NCI-H2171 treated with DMSO at 0.1 percent for 48 hours (cell line): ENCODE data around the gene FRS2.
A peak's percentile ranks its signal among the peaks of the same experiment; 100 is the strongest.
"Not testable (repeated sequence)": the region's sequence is repeated elsewhere in the genome, so short reads cannot be mapped to it uniquely, and the experiment has no call there.

Experiments used
- DNase-seq: peaks from one replicate; lab custom pipeline; 2025; lab: John Stamatoyannopoulos, UW

The FRS2 gene

DNA sequence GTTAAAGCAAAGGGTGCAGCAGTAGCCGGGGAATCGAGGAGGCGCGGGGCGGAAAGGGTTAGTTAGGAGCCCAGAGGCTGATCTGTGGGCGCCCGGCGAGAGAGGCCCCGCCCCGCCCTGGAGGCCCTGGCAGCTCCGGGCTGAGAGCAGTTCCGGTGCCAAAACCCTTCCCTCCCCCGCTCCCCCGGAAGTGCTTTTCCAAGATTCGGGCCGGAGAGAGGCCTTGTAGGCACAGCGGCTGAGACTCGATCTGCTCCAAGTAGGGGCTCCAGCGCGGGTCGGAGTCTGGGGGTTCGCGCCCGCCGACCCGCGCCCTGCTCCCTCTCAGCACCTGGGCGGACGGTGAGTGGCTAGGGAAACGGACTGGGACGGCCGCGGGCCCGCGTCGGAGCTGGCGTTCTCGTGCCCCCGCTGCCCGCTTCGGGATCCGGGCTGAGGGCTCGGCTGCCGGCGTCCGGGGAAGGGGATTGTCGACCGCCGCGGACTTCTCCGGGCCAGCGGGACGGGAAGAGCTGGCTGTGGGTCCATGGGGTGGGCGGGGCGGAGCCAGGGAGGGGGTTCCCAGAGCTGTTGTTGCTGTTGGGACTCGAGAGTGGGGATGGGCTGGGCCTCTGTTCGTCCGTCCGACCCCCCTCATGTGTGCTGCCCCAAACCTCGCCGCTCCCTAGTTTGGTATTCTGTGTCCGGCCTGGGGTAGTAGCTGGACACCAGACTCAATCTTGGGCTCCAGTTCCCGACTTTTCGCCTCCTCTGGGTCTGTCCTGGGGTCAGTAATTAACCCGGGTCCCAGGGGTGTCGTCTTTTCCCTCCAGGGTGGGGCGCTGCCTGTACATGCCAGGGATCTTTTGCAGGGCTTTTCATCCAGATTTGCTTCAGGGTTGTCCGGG, at the start of gene FRS2:
TSS of gene FRS2 (plus strand) at position 200 of the 887 bp plus-strand sequence. CDS start 98,643 bp downstream, outside the sequence.
- DNase-seq: peak; percentile 89

DNA sequence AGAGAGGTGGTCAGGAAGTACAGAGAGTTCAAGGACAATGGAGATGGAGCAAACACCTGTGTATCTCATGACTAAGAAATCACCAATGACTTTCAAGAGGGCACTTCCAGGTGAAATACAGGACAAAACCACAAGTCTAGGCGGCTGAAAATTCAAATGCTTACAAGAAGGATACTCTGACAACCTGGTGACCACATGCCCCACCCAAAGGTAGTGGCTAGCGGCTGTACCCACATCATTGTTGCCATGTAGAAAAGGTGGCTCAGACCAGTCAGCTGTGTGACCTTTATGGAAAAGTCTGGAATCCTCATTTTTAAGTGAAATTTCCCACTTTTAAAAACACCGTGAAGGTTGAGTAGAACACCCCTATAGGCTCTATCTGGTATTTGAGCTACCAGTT, 48.6 kb upstream of the FRS2 start:
- DNase-seq: no peak

GRCh38 chr12:69423037-69423905, 46.9 kb upstream of the FRS2 start:
- no peak for DNase-seq

GRCh38 chr12:69425417-69425816, 44.8 kb upstream of the FRS2 start:
- DNase-seq: no peak

- no peak for DNase-seq
Observed at GRCh38 chr12:69428351-69429073, 41.7 kb upstream of the FRS2 start.

GRCh38 chr12:69430942-69431590, 39.1 kb upstream of the FRS2 start:
- no peak for DNase-seq

DNA sequence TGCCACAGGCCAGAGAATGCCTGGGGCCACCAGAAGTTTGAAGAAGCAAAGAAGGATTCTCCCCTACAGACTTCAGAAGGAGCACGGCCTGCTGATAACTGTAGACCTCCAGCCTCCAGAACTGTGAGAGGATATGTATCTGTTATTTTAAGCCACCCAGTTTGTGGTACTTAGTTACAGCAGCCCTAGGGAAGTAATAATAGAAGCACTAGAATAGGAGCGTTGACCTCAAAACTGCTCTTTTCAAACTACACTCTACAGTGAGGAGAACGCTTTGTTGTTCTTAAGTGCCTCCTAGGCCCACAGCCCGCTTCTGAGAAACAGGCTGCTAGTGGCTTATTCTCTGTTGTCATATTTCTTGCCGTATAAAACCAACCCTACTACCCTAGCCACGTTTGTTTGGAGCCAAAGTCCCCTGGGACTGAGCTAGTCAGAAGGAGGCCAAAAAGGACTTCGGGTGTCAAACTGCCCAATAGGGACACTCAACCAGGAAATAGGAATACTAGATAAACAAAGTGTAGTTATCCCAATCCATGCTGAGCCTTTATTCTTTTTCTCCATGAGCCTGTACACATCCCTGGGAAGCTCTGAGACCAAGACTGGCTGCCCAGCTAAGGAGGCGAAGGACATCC, 38.5 kb upstream of the FRS2 start:
- no peak for DNase-seq

- no peak for DNase-seq
Observed at GRCh38 chr12:69433653-69434052, 36.5 kb upstream of the FRS2 start.

DNA sequence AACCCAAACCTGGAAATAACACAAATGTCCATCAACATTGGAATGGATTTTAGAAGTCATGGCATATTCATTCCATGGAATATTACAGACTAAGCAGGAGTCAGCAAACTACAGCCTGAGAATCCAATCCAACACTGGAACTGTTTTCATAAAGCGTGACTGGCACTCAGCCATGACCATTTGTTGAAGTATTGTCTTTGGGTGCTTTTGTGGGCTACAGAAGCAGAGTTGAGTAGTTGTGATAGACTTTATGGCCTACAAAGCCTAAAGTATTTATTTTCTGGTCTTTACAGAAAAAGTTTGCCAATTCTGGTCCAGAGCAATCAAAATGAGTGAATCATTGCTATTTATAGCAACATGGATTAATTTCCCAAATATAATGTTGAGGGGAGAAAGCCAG, 34.5 kb upstream of the FRS2 start:
- DNase-seq: no peak

DNA sequence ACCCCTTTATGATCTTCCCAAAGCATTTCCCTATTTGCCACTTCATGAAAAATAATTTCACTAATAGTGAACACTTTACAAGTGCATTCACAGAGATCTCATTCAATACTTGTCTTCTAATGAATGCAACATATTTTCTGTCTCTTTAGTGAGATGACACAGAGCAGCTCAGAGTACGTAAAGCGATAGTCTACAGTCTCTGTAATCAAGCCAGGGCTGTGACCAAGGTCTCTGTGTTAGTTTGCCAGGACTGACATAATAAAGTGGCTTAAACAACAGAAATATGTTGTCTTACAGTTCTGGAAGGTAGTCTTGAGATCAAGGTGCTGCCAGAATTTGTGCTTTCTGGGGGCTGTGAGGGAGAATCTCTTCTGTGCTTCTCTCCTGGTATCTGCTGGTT, 33.1 kb upstream of the FRS2 start:
- no peak for DNase-seq

DNA sequence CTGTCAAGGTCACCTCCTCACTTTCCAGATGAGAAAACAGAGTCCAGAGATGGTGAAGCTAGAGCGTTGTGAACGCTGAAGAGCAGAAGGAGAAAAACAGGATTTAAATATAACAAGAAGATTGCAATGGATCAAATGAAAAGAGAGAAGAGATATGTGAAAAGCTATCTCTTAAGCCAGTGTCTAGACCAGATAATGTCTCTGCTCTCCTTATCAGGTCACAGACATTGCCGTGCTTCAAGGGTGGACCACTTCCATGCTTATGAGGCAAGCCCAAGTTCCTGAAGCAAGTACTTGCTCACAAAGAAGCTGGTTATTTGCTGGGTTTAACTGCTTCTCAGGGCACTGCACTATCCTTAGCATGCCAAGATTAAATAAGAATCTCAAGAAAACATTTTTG, 31.6 kb upstream of the FRS2 start:
- DNase-seq: no peak

DNA sequence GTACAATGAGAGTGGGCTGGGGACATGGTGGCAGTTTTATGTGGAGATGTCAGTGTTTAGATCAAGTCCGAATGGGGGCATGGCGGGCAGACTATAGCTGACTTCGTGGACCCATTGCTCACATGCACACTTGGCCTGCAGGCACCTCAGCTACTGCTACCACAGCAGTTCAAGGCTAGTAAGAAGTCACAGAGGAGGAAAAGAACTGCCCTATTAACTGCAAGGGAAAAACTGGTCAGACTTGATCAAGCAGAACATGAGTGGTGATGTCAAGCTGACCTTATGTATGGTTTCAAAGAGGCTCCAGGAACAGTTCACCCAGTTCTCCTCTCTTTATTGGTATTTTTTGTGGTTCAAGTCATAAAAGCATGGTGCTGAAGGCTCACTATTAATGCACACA, 30.2 kb upstream of the FRS2 start:
- DNase-seq: no peak

DNA sequence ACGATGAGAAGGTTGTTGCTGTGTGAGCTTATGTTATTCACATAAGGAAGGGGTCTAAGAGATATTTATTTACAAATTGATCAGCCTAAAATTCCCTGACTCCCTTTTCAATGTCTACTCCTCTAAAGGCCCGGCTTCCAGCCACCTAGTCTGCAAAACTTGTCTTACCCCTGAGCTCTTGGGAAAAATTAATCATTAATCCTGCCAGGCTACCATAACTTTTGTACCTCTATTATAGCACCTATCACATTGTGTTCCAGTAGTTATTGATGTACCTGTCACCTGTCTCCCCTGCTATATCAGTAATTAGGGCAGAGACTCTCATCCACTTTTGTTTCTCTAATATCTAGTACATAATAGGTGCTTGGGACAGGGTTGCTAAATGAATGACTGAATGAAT, 29.3 kb upstream of the FRS2 start:
- DNase-seq: no peak

GRCh38 chr12:69442894-69443293, 27.3 kb upstream of the FRS2 start:
- no peak for DNase-seq

- no peak for DNase-seq
Observed at GRCh38 chr12:69443916-69444315, 26.3 kb upstream of the FRS2 start.

GRCh38 chr12:69447892-69448291, 22.3 kb upstream of the FRS2 start:
- no peak for DNase-seq

GRCh38 chr12:69452598-69453132, 17.5 kb upstream of the FRS2 start:
- DNase-seq: not testable (repeated sequence)

- no peak for DNase-seq
Observed at GRCh38 chr12:69456239-69456638, 13.9 kb upstream of the FRS2 start.

GRCh38 chr12:69457433-69457832, 12.8 kb upstream of the FRS2 start:
- DNase-seq: no peak

DNA sequence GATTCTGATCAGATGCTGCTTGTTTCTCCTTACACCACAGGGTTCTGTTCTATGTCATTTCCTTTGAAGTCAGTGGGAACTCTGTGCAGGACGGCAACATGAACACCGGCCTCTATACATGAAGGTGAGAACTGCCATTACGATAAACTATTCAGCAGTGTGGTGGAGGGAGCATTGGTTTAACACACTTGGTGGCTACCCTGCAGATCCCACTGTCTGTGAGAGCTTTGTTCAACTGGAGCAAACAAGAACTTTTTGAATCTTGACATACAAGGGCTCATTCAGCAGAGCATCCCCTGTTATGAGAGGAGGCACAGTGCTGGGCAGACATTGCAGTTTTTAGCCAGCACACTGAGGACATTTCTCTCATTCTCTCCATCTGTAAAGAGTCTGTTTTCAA, 10.7 kb upstream of the FRS2 start:
- DNase-seq: no peak

- DNase-seq: no peak
Observed at GRCh38 chr12:69464428-69464827, 5.8 kb upstream of the FRS2 start.
